HG02571 (cell line): ENCODE results near the gene EOLA1.
"Not testable (repeated sequence)": the region's sequence is repeated elsewhere in the genome, so short reads cannot be mapped to it uniquely, and the experiment has no call there.

ENCODE experiments used
- ATAC-seq: cut with Tn5 transposase; IDR thresholded peaks from one replicate; pipeline ENCODE4 v1.9.1; 2021; ENCODE audit warnings: mild to moderate bottlenecking, moderate library complexity; ENCODE audit not compliant: unreplicated experiment

The EOLA1 gene

DNA sequence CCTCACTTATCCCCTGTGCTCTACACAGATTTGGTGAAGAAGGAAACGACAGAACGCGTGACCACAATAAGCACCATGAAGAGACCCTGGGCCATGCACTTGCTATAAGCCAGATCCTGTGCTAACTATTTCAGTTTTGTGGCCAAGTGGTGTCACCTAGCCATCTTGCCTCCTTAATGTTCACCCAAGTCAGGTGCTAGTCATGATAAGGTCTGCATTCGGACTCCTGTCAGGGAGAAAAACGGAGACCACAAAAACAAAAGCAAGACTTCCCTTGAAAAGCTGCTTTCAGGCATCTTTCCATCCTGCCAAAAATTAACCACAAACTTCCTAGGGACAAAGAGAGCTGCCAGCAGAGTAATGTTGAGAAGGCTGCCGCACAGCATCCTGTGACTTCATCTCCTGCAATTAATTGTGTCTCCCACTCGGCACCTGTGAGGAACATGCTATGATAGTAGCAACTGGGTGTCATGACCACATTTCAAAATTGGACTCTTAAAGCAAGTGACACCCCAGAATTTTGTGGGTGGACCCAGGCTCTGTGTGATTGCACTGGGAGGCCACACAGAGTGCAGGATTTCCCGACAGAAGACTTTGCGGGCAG, 26.9 kb upstream of the EOLA1 start:
- ATAC-seq: no peak

- no peak for ATAC-seq
Observed at GRCh38 chrX:149515954-149516602, 24.7 kb upstream of the EOLA1 start.

GRCh38 chrX:149516604-149517003, 24.2 kb upstream of the EOLA1 start:
- ATAC-seq: no peak

DNA sequence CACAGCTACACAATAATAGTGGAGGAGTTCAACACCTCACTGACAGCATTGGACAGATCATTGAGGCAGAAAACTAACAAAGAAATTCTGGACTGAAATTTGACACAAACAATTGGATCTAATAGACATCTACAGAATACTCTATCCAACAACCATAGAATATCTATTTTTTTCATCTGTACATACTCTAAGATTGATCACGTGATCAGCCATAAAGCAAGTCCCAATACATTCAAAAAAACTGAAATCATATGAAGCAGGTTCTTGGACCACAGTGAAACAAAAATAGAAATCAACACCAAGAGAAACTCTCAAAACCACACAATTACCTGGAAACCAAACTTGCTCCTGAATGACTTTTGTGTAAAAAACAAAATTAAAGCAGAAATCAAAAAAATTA, 23.5 kb upstream of the EOLA1 start:
- no peak for ATAC-seq

- no peak for ATAC-seq
Observed at GRCh38 chrX:149518236-149518635, 22.6 kb upstream of the EOLA1 start.

GRCh38 chrX:149520636-149521277, 20.1 kb upstream of the EOLA1 start:
- not testable (repeated sequence) for ATAC-seq

DNA sequence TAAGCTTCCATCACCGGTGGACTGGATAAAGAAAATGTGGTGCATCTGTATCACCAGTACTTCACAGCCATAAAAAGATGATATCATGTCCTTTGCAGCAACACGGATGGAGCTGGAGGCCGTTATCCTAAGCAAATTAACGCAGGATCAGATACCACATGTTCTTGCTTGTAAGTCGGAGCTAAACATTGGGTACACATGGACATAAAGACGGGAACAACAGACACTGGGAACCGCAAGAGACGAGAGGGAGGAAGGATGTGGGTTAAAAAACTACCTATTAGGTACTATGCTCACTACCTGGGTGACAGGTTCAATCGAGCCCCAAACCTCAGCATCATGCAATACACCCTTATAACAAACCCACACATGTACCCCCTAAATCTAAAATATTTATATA, 19.4 kb upstream of the EOLA1 start:
- no peak for ATAC-seq

DNA sequence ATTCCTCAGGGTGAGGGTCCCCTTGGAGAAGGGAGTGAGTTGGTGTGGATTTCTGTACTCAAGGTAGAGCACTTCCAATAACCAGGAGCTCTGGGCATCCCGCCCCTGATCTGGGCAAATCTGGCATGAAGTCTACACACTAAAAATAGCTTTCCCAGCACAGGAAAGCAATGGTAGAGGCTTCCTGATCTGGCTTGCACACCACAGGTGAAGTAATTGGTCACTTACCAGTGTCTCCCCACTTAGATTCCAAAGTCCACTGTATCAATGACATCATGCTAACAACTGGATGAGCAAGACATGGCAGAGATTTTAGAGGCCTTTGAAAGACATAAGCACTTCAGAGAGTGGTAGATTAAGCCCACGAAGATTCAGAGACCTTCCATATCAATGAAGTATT, 17.9 kb upstream of the EOLA1 start:
- ATAC-seq: no peak

DNA sequence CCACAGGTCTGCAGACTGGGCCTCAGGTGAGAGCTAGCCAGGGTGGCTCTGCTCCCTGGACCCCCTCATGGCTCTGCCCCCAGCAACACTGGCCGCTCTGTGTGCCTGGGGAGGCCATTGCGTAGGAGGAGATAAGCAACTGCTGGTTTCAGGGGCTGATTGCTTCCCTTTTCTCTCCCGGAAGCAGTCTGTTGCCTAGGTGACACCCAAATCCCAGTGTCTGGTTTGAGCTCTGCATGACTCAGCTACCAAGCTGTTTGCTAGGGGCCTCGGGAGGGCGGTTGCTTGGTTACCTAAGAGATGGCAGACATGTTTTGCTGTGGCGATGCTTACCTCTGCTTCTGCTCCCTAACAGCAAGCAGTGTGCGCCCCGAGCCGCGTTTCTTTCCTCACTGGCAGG, 15.4 kb upstream of the EOLA1 start:
- peak; percentile 90 for ATAC-seq

GRCh38 chrX:149525903-149526302, 14.9 kb upstream of the EOLA1 start:
- peak; percentile 44 for ATAC-seq

- not testable (repeated sequence) for ATAC-seq
Observed at GRCh38 chrX:149526318-149527033, 14.3 kb upstream of the EOLA1 start.

DNA sequence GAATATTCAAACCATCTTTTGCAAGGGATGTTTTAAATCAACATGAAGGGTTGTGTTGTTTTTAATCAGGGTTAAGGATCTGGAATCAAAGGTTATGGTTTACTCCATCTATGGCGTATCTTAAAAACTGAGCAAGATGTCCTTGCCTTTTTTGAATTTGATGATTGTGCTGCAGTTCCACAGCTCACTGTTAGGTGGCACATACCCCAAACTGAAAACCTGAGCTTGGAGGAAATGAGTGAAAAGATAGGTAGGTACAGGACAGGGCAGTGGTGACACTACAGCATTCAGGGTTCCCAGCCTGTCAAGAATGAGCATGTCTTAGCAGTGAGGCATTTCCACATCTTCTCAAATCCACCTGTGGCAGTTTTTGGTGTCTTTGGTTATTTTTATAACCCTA, 13.1 kb upstream of the EOLA1 start:
- peak; percentile 24 for ATAC-seq

GRCh38 chrX:149528381-149528780, 12.4 kb upstream of the EOLA1 start:
- no peak for ATAC-seq

DNA sequence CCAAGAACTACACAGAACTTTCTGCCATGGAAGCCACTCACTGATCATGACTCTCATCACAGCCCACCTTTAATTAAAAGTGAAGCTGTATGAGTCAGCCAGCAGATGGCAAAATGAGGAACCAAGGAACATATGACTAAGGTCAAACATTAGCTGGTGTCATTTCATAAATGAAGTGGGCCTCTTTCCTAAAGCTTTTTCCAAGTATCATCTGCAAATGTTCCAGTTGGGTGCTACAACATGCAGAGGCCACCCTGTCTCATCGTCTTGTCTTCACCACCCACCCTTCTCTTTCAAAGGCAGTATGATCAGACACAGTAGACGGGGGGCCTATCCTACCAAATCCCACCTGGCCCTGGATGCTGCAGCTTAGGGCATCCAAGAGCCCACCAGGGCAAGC, 9.2 kb upstream of the EOLA1 start:
- ATAC-seq: peak; percentile 52

GRCh38 chrX:149532868-149533267, 7.9 kb upstream of the EOLA1 start:
- not testable (repeated sequence) for ATAC-seq

DNA sequence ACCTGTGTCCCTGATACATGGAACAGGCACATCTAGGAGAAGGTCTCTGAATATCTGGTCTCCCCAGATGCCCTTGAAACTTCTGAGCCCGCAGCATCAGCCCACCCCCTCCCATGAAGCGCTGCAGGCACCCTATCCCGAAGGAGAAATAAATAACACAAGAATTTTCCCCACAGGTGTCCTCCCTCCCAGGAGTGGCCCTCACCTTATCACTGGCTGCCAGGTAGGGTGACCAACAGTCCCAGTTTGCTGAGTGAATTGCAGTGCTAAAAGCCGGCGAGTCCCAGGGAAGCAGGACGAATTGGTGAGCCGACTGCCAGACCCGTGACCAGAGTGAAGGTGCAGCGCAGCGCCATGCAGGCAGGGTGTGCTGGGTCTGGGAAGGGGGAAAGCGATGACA, 6.8 kb upstream of the EOLA1 start:
- ATAC-seq: not testable (repeated sequence)

- not testable (repeated sequence) for ATAC-seq
Observed at GRCh38 chrX:149534926-149535602, 5.7 kb upstream of the EOLA1 start.

- not testable (repeated sequence) for ATAC-seq
Observed at GRCh38 chrX:149537474-149537873, 3.3 kb upstream of the EOLA1 start.

DNA sequence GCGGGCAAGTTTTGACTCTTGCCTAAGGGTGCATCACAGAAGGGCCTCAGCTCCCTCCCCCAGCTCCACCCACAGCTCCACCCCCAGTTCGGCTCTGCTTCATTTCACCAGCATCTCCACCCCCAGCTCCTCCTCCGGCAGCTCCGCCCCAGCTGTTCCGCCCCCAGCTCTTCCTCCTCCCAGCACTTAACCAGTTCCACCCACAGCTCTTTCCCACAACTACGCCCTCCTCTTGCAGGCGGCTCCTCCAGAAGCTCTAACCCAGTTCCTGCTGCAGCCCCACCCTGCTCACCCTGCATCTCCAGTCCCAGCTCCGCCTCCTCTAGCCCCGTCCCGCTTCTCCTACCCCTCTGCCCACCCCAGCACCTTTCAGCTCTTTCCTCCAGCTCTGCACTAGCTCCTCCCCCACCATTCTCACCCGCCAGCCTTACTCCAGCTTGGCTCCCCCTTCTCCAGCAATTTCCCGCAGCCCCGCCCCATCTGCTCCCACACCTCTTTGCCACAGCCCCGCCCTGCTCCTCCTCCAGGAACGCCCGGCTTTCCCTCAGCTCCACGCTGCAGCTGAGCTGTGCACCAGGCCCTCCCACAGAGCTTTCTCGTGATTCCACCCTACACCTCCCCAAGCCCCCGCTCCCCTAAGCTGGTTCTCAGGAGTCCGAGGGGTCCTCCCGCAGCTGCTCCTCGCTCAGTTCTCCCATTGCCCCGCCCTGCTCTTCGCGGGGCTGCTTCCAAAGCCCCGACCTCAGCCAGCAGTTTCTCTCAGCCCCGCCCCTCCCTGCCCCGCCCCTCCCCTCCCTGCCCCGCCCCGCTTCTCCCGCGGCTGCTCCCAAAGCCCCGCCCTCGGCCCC, 1.3 kb upstream of the EOLA1 start:
- ATAC-seq: peak; percentile 39

GRCh38 chrX:149540131-149540620, 636 bp upstream of the EOLA1 start:
- ATAC-seq: peak; percentile 4
